Smooth muscle cell (in vitro differentiated cells): ENCODE data around the gene PLXDC2. TPM values are rescaled to one million over a fixed set of nuclear protein-coding genes. Genes with fewer than 3 reads are reported as not detected.

ENCODE experiments used
- DNase-seq: peaks from one replicate; lab custom pipeline; 2025; ENCODE audit not compliant: unreplicated experiment; lab: John Stamatoyannopoulos, UW
- H2AFZ ChIP-seq: fragments of 200-600 bp; sonication (generic); 2 replicates; pipeline ENCODE4 v1.6.0; 2016; ENCODE audit warnings: antibody characterized with exemption, low read depth, mild to moderate bottlenecking
- H3F3A ChIP-seq: fragments of 200-600 bp; sonication (generic); 2 replicates; pipeline ENCODE4 v1.6.0; 2017; ENCODE audit warnings: antibody characterized with exemption, low read depth
- H3K27ac ChIP-seq: fragments of 200-600 bp; sonication (generic); 2 replicates; pipeline ENCODE4 v1.5.1; 2016; ENCODE audit warnings: low read depth, mild to moderate bottlenecking
- H3K27me3 ChIP-seq: fragments of 200-600 bp; sonication (generic); 2 replicates; pipeline ENCODE4 v1.6.1; 2016; ENCODE audit warnings: low read depth, mild to moderate bottlenecking
- H3K36me3 ChIP-seq: fragments of 200-600 bp; sonication (generic); 2 replicates; pipeline ENCODE4 v1.5.1; 2016; ENCODE audit warnings: low read depth
- H3K4me1 ChIP-seq: fragments of 200-600 bp; sonication (generic); 2 replicates; pipeline ENCODE4 v1.5.1; 2016; ENCODE audit warnings: low read depth
- H3K4me2 ChIP-seq: fragments of 200-600 bp; sonication (generic); 2 replicates; pipeline ENCODE4 v1.6.0; 2016; ENCODE audit warnings: mild to moderate bottlenecking
- H3K4me3 ChIP-seq: fragments of 200-600 bp; sonication (generic); 2 replicates; pipeline ENCODE4 v1.5.1; 2016; ENCODE audit warnings: mild to moderate bottlenecking
- H3K79me2 ChIP-seq: fragments of 200-600 bp; sonication (generic); 2 replicates; pipeline ENCODE4 v1.6.0; 2016; ENCODE audit warnings: low read depth, mild to moderate bottlenecking
- H3K9ac ChIP-seq: fragments of 200-600 bp; sonication (generic); 2 replicates; pipeline ENCODE4 v1.6.0; 2016; ENCODE audit warnings: low read depth
- H3K9me3 ChIP-seq: fragments of 200-600 bp; sonication (generic); replicated peaks from 2 replicates; pipeline ENCODE4 v1.5.1; 2016; ENCODE audit warnings: low read depth
- H4K20me1 ChIP-seq: fragments of 200-600 bp; sonication (generic); 2 replicates; pipeline ENCODE4 v1.6.0; 2016; ENCODE audit warnings: low read depth
- WGBS: methylation state at CpG from one replicate; pipeline ENCODE4 v1.1.7; 2016; ENCODE audit warnings: low lambda C conversion rate; 5-methylcytosine and 5-hydroxymethylcytosine counted together
- polyA plus RNA-seq: library from polyadenylated mRNA; unstranded; fragments of >200 nt; fragmentation: Nextera tagmentation; extraction: Ambion mirVana; gene quantifications from 2 replicates; pipeline ENCODE4 v1.2.1, GENCODE V29; 2016
- total RNA-seq: library from RNA; depleted of rRNA; stranded (reverse); fragments of >200 nt; gene quantifications from 2 replicates; pipeline ENCODE4 v1.2.3, GENCODE V29; 2014
- TF ChIP-seq, protein P1 (sequence below): fragments of 200-600 bp; sonication (generic); IDR thresholded peaks from 2 replicates; pipeline ENCODE4 v1.5.1; 2017; ENCODE audit warnings: borderline replicate concordance, mild to moderate bottlenecking, antibody characterized with exemption; ENCODE audit not compliant: insufficient read depth, poor library complexity, severe bottlenecking

PLXDC2 gene
- total and polyA plus RNA-seq, 2 experiments from 2014 or later = 7.3 to 24.9 TPM

- no peak overlapping the region for H3K27ac ChIP-seq
- no peaks in the 10 kb centered on the region for H3K27me3 ChIP-seq
- no peaks in the 10 kb centered on the region for H4K20me1 ChIP-seq
- H3F3A ChIP-seq = no peaks in the 10 kb centered on the region
- H3K9me3 ChIP-seq = no peaks in the 10 kb centered on the region
- no peak for DNase-seq
- H3K79me2 ChIP-seq = no peaks in the 10 kb centered on the region
- H3K4me1 ChIP-seq = peaks cover 12% of the 10 kb centered on the region
- no peaks in the 10 kb centered on the region for H3K36me3 ChIP-seq
- WGBS = 94% methylated on average over 2 of the region's 2 CpGs
- no peak overlapping the region for H3K9ac ChIP-seq
- no peak overlapping the region for H3K4me2 ChIP-seq
- H2AFZ ChIP-seq = no peak overlapping the region
- TF ChIP-seq, protein P1, sequence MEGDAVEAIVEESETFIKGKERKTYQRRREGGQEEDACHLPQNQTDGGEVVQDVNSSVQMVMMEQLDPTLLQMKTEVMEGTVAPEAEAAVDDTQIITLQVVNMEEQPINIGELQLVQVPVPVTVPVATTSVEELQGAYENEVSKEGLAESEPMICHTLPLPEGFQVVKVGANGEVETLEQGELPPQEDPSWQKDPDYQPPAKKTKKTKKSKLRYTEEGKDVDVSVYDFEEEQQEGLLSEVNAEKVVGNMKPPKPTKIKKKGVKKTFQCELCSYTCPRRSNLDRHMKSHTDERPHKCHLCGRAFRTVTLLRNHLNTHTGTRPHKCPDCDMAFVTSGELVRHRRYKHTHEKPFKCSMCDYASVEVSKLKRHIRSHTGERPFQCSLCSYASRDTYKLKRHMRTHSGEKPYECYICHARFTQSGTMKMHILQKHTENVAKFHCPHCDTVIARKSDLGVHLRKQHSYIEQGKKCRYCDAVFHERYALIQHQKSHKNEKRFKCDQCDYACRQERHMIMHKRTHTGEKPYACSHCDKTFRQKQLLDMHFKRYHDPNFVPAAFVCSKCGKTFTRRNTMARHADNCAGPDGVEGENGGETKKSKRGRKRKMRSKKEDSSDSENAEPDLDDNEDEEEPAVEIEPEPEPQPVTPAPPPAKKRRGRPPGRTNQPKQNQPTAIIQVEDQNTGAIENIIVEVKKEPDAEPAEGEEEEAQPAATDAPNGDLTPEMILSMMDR = no peak
- H3K4me3 ChIP-seq = no peak overlapping the region
These were observed 354.4 kb downstream of the PLXDC2 start for GRCh38 chr10:20170661-20171060.

GRCh38 chr10:20173046-20173445, 356.8 kb downstream of the PLXDC2 start:
- WGBS = 96% methylated on average over 3 of the region's 3 CpGs
- H3K36me3 ChIP-seq = no peaks in the 10 kb centered on the region
- no peak for DNase-seq

DNA sequence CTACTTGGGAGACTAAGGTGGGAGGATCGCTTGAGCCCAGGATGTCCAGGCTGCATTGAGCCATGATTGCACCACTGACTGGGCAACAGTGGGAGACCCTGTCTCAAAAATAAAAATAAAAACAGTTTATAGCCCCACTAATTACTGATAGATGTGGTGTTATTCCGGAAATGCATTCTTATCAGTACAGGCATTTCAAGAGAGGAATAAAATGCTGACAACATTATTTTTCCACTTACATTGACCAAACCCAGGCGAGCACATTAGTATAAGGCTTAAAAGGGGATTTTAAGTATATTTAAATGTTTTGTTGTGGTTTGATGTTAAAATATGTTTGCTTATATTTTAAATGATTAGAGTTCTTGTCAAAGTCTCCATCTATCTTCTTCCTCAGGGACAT, 359.5 kb downstream of the PLXDC2 start:
- Histone ChIP-seq H4K20me1 (no peaks in the 10 kb centered on the region), H3K4me1 (no peaks in the 10 kb centered on the region)
- 83% methylated on average over 3 of the region's 3 CpGs for WGBS

More at GRCh38 chr10:20173046-20173445, 356.8 kb downstream of the PLXDC2 start:
- Histone ChIP-seq H3K27me3 (no peaks in the 10 kb centered on the region), H2AFZ (no peak overlapping the region), H3K4me2 (no peak overlapping the region), H3K4me1 (no peaks in the 10 kb centered on the region), H3K9ac (no peak overlapping the region), H4K20me1 (no peaks in the 10 kb centered on the region), H3K27ac (no peak overlapping the region), H3K79me2 (no peaks in the 10 kb centered on the region), H3K4me3 (no peak overlapping the region), H3K9me3 (no peaks in the 10 kb centered on the region), H3F3A (no peaks in the 10 kb centered on the region)
- TF ChIP-seq, protein P1 = no peak

DNA sequence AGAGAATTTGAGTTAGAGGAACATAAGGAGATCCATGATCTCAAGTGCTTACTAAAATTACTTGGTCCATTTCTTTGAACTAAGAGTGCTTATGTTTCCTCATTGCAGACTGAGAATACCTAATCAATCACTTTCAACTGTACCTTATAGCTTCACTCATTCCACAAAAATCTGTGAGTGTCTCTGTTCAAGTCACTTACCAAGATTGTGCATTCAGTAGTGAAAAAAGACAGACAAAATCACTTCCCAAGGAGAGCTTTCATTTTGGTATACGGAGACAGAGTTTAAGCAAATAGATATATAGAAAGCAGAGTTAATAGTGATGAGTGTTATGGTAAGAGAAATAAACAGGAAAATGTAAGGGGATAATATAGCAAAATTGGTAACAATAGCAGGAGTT, 364.5 kb downstream of the PLXDC2 start:
- no peaks in the 10 kb centered on the region for H3K36me3 ChIP-seq
- H3K27me3 ChIP-seq = no peaks in the 10 kb centered on the region
- TF ChIP-seq, protein P1 = no peak
- H4K20me1 ChIP-seq = no peaks in the 10 kb centered on the region
- WGBS = 88% methylated on average over 1 of the region's 1 CpG
- no peak overlapping the region for H3K4me3 ChIP-seq
- no peaks in the 10 kb centered on the region for H3K4me1 ChIP-seq
- no peaks in the 10 kb centered on the region for H3K9me3 ChIP-seq
- no peaks in the 10 kb centered on the region for H3F3A ChIP-seq
- H3K9ac ChIP-seq = no peak overlapping the region
- H3K27ac ChIP-seq = no peak overlapping the region
- no peaks in the 10 kb centered on the region for H3K79me2 ChIP-seq
- no peak overlapping the region for H3K4me2 ChIP-seq
- H2AFZ ChIP-seq = no peak overlapping the region
- DNase-seq = no peak

More for the DNA sequence above, 359.5 kb downstream of the PLXDC2 start:
- H3K9ac ChIP-seq = no peak overlapping the region
- no peak overlapping the region for H3K4me2 ChIP-seq
- TF ChIP-seq, protein P1 = no peak
- H3K36me3 ChIP-seq = no peaks in the 10 kb centered on the region
- H2AFZ ChIP-seq = no peak overlapping the region
- no peaks in the 10 kb centered on the region for H3K27me3 ChIP-seq
- H3K4me3 ChIP-seq = no peak overlapping the region
- no peaks in the 10 kb centered on the region for H3F3A ChIP-seq
- H3K27ac ChIP-seq = no peak overlapping the region
- H3K79me2 ChIP-seq = no peaks in the 10 kb centered on the region
- no peaks in the 10 kb centered on the region for H3K9me3 ChIP-seq
- DNase-seq = no peak
